ENCODE measurements around the gene SAMD8.

SAMD8 gene

DNA sequence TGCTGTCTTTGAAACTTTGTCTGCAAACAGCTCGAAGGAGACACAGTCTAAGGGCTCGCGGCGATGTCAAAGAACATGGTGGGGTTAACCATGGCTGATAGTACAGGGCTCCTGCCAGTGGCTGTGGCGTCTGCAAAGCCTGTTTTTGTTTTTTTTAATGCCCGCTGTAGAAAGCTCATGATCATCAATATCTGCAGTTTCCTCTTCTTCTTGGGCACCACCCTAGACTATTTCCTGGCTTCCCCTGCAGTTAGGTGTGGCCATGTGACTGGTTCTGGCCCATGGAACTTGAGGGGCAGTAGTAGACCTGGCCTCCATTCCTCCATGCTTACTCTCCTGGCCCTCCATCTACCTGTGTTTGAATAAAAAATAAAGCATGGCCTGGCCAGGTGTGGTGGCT, 21.8 kb upstream of the SAMD8 start:
- Histone ChIP-seq H3K36me3 (ENCODE audit: insufficient read depth, low read length) (no peaks in the 10 kb centered on the region), H3K4me3 (ENCODE audit: low read length) (no peak overlapping the region), H3K9me3 (replicated peaks; ENCODE audit: low read length) (no peaks in the 10 kb centered on the region), H3K27me3 (ENCODE audit: control insufficient read depth, insufficient read depth, low read length) (no peaks in the 10 kb centered on the region), H3K4me1 (ENCODE audit: control insufficient read depth, insufficient read depth, low read length) (no peaks in the 10 kb centered on the region), H3K4me2 (ENCODE audit: low read length) (no peak overlapping the region), H3K9ac (ENCODE audit: low read depth, low read length) (no peak overlapping the region)

DNA sequence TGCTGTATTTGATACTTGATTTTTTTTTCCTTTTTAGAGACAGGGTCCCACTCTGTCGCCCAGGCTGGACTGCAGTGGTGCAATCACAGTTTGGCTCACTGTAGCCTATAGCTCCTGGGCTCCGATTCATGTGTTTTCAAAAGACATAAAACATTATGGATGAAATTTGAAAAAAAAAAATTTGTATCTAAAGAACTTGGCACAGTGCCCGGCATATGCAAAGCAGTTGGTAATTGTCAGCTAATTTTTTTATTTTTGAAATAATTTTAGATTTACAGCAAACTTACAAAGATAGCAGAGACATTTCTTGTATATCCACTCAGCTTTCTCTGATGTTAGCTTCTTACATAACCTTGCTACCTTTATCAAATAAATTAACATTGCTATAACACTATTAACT, 20.3 kb upstream of the SAMD8 start:
- Histone ChIP-seq H3K36me3 (ENCODE audit: insufficient read depth, low read length) (no peaks in the 10 kb centered on the region), H3K9ac (ENCODE audit: low read depth, low read length) (no peak overlapping the region), H3K9me3 (replicated peaks; ENCODE audit: low read length) (no peaks in the 10 kb centered on the region), H3K4me2 (ENCODE audit: low read length) (no peak overlapping the region), H3K4me3 (ENCODE audit: low read length) (no peak overlapping the region), H3K4me1 (ENCODE audit: control insufficient read depth, insufficient read depth, low read length) (no peaks in the 10 kb centered on the region), H3K27me3 (ENCODE audit: control insufficient read depth, insufficient read depth, low read length) (no peaks in the 10 kb centered on the region)

DNA sequence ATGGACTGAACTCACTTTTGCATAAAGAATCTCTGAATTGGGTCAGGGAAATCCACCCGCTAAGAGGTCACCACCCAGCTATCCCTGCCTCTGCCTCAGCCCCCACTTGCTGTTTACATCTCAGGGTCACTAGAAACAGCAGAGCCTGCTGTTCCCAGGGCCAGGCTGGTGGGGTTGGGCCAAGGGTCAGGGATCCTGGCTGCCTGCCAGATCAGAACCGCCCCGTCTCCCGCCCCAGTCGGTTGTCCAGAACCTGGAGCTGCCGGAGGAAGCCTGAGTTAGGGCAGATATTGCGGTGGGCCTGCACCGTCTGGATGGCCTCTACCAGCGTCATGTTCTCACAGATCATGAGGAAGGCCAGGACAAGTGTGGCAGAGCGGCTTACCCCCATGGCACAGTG, 17.0 kb upstream of the SAMD8 start:
- Histone ChIP-seq H3K4me2 (ENCODE audit: low read length) (no peak overlapping the region), H3K9ac (ENCODE audit: low read depth, low read length) (no peak overlapping the region), H3K4me1 (ENCODE audit: control insufficient read depth, insufficient read depth, low read length) (no peaks in the 10 kb centered on the region), H3K27me3 (ENCODE audit: control insufficient read depth, insufficient read depth, low read length) (no peaks in the 10 kb centered on the region), H3K4me3 (ENCODE audit: low read length) (no peak overlapping the region), H3K9me3 (replicated peaks; ENCODE audit: low read length) (no peaks in the 10 kb centered on the region), H3K36me3 (ENCODE audit: insufficient read depth, low read length) (no peaks in the 10 kb centered on the region)

DNA sequence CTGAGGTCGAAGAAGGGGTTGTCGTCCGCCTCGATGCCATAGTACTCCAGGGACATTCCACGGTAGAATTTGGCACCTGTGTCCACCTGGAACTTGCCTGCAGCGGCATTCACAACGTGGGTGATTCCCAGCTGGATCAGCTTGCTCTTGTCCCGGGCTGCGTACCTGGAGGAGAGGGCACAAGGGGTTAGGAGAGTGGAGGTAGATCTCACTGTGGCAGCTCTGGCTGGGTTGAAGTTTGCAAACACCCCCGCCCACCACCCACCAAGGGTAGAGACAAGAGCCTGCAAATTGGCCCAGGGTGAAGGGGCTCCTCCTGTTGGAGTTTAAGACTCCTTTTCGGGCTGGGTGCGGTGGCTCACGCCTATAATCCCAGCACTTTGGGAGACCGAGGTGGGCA, 15.8 kb upstream of the SAMD8 start:
- Histone ChIP-seq H3K4me2 (ENCODE audit: low read length) (no peak overlapping the region), H3K4me1 (ENCODE audit: control insufficient read depth, insufficient read depth, low read length) (peaks cover 6% of the 10 kb centered on the region), H3K9me3 (replicated peaks; ENCODE audit: low read length) (no peaks in the 10 kb centered on the region), H3K4me3 (ENCODE audit: low read length) (no peak overlapping the region), H3K9ac (ENCODE audit: low read depth, low read length) (no peak overlapping the region), H3K27me3 (ENCODE audit: control insufficient read depth, insufficient read depth, low read length) (no peaks in the 10 kb centered on the region), H3K36me3 (ENCODE audit: insufficient read depth, low read length) (no peaks in the 10 kb centered on the region)

DNA sequence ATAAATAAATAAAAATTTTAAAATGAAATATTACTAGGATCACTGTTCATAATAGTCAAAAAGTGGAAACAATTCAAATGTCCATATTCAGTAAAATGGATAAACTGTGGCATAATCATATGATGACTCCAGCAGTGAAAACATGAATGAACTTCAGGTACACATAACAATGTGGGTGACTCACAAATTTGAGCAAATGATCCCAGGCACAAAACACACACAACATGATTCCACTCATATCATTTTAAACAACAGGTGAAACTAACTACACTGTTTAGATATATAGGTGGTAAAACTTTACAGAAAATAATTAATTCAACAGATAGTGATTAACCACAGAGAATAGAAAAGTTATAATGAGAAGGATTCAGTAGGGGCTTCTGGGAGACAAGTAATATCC, 14.7 kb upstream of the SAMD8 start:
- no peak overlapping the region for H3K9ac ChIP-seq (ENCODE audit: low read depth, low read length)
- H3K4me1 ChIP-seq (ENCODE audit: control insufficient read depth, insufficient read depth, low read length) = peaks cover 7% of the 10 kb centered on the region
- H3K9me3 ChIP-seq (replicated peaks; ENCODE audit: low read length) = no peaks in the 10 kb centered on the region
- no peaks in the 10 kb centered on the region for H3K36me3 ChIP-seq (ENCODE audit: insufficient read depth, low read length)
- no peaks in the 10 kb centered on the region for H3K27me3 ChIP-seq (ENCODE audit: control insufficient read depth, insufficient read depth, low read length)
- H3K4me3 ChIP-seq (ENCODE audit: low read length) = no peak overlapping the region
- H3K4me2 ChIP-seq (ENCODE audit: low read length) = no peak overlapping the region

DNA sequence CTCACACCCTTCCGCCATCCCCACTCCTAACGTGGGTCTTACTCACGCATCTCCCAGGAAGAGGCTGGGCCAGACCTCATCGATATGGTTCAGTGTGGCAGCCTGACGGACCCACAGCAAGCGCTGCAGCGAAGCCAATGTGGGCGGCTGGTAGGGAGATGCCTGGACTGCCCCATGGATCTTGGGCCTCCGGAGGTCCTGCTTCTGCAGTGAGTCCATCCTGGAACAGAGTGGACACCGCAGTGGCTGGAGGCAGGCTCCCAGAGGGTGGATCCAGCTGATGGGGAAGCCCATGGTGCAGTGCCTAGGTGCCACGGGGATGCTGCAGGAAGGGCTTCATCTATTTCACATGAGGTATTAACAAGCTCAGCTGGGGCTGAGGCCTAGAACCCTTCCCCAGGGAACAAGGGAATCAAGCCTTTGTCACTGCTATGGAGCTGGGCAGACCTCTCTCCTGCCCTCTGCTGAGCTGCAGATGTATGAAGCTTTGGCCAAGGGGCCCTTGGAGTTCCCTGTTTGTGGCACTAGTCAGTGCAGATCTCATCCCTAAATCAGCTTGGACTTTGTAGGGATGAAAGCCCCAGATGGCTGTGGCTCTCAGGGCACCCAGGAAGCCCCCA, 13.7 kb upstream of the SAMD8 start:
- H3K4me3 ChIP-seq (ENCODE audit: low read length) = no peak overlapping the region
- no peaks in the 10 kb centered on the region for H3K9me3 ChIP-seq (replicated peaks; ENCODE audit: low read length)
- peaks cover 7% of the 10 kb centered on the region for H3K4me1 ChIP-seq (ENCODE audit: control insufficient read depth, insufficient read depth, low read length)
- no peaks in the 10 kb centered on the region for H3K36me3 ChIP-seq (ENCODE audit: insufficient read depth, low read length)
- no peak overlapping the region for H3K4me2 ChIP-seq (ENCODE audit: low read length)
- no peaks in the 10 kb centered on the region for H3K27me3 ChIP-seq (ENCODE audit: control insufficient read depth, insufficient read depth, low read length)
- H3K9ac ChIP-seq (ENCODE audit: low read depth, low read length) = no peak overlapping the region

DNA sequence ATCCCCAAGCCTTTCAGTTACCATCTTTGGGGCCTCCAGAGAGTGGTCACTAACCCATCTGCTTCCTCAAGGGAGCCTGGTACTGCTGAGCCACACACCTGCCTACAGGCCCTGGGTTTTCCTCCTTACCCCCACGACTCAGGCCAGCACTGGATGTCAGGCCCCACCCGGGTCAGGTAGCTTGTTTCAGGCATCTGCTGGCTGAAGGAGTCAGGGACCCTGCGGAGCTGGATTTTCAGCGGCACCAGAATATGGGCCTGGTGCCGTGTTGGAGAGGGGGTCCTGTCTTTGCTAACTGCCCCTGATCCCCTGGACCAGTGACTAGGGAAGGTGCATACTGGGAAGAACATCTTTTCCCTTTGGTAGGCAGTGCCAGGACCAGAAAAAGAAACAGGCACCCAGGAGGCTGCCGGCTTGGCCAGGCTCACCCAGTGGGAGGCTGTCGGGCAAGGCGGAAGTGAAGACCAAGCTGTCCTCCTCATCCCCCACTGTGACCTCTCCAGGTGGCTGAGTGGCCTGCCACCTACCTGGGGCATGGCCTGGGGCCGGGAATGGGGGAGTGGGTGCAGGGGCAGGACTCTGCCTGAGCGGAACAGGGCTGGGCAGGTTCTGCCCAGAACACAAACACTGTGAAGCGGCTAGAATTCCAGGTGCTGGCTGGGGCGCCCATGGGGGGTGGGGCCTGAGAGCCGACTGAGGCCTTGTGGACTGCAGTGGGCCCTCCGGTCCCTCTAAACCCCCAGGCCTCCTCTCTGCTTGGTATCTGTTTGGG, 12.4 kb upstream of the SAMD8 start:
- H3K4me2 ChIP-seq (ENCODE audit: low read length) = no peak overlapping the region
- H3K9ac ChIP-seq (ENCODE audit: low read depth, low read length) = no peak overlapping the region
- H3K4me3 ChIP-seq (ENCODE audit: low read length) = no peak overlapping the region
- H3K36me3 ChIP-seq (ENCODE audit: insufficient read depth, low read length) = no peaks in the 10 kb centered on the region
- peaks cover 7% of the 10 kb centered on the region for H3K4me1 ChIP-seq (ENCODE audit: control insufficient read depth, insufficient read depth, low read length)
- no peaks in the 10 kb centered on the region for H3K9me3 ChIP-seq (replicated peaks; ENCODE audit: low read length)
- no peaks in the 10 kb centered on the region for H3K27me3 ChIP-seq (ENCODE audit: control insufficient read depth, insufficient read depth, low read length)

DNA sequence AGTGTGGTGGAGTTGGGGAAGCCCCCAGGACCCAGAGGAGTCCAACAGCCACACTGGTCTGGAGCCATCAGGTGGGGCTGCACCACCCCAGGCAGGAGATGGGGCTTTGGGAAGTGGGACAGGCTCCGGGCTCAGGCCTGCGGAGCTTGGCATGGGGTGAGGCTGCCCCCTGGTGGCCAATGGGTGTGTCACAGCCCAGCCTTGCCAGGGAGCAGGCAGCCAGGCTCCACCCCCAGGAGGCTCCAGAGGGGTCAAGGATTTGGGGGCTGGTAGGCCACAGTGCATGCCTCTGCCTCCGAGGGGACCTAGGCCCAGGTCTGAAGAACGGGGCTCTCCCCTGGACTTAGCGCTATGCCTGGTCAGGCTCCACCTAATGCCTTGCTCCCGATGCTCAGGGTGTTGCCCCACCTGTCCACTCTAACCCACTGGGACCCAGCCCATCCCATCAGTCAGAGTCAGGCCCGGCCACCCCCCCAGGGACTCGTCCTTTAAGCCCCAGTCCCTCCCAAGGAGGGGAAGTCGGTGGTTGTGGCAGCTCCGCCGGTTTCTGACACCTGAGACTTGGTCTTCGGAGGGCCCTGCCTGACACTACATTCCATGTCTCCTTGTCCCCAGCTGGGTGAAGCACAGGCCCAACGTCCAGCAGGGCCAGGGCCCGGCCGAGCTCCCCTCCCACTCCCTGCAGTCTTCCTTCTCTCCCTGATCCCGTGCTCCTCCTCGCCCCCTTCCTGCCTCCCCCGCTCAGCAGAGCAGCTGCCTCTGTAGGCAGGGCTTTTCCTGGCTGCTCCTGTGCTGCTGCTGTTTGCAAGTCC, 11.3 kb upstream of the SAMD8 start:
- Histone ChIP-seq H3K4me2 (ENCODE audit: low read length) (peak overlapping the region; percentile 63), H3K27me3 (ENCODE audit: control insufficient read depth, insufficient read depth, low read length) (no peaks in the 10 kb centered on the region), H3K4me1 (ENCODE audit: control insufficient read depth, insufficient read depth, low read length) (peaks cover 7% of the 10 kb centered on the region), H3K36me3 (ENCODE audit: insufficient read depth, low read length) (no peaks in the 10 kb centered on the region), H3K9me3 (replicated peaks; ENCODE audit: low read length) (no peaks in the 10 kb centered on the region), H3K9ac (ENCODE audit: low read depth, low read length) (no peak overlapping the region), H3K4me3 (ENCODE audit: low read length) (no peak overlapping the region)

DNA sequence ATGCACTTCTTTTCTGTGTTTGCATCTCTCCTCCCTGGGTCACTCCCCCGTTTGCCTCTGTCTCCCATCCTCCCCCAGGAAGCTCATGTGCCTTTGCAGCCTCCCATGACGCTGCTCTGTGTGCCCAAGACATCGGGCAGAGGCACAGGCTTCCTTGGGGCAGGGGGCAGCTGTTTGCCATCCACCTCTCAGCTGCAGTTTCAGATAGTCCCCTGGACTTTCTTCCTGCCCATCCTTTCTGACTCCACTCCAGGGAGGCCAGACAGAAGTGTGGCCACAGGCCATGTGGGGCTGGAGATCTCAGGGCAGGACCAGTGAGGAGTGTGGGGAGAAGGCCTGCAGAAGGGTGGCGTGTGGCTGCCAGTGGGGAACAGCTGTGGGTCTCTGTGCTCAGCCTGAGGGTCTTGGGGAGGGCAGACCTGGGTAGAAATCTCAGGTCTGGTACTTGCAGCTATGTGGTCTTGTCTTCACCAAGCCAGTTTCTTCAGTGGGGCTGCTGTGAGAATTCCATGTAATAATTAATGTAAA, 10.6 kb upstream of the SAMD8 start:
- Histone ChIP-seq H3K27me3 (ENCODE audit: control insufficient read depth, insufficient read depth, low read length) (no peaks in the 10 kb centered on the region), H3K4me3 (ENCODE audit: low read length) (no peak overlapping the region), H3K9me3 (replicated peaks; ENCODE audit: low read length) (no peaks in the 10 kb centered on the region), H3K36me3 (ENCODE audit: insufficient read depth, low read length) (no peaks in the 10 kb centered on the region), H3K4me2 (ENCODE audit: low read length) (peak overlapping the region; percentile 63), H3K4me1 (ENCODE audit: control insufficient read depth, insufficient read depth, low read length) (peaks cover 7% of the 10 kb centered on the region), H3K9ac (ENCODE audit: low read depth, low read length) (no peak overlapping the region)

DNA sequence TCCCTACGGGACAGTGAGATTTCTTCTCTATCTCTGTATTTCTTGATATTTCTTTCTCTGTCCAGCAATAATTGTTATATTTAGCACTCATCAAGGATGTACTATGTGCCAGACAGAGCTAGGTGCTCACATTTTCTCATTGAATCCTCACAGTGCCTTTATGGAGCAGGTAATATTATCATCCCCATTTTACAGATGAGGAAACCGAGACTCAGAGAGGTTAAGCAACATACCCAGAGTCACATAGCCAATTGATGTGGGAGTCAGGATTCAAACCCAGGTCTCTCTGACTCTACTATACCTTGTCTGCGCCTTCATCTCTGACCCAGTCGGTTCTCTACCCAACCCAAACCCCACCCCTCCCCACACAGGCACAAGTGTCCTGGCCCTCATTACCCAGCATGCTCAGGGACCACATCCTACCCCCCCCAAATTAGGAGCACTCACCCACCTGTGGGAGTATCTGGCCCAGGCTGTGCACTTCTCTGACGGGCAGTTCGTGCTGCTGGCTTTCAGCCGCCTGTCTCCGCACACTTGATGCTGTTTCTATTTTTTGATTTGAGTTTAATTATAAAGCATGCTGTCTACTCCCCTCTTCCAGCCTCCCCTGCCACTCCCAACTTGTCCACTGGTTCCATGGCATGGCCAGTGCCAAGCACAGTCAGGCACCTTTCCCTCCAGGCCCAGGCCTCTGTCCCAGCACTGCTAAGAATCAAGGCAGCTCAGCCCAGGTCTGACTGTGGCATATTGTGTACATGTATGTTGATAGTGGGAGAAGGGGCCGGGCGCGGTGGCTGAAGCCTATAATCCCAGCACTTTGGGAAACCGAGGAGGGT, 9.8 kb upstream of the SAMD8 start:
- H3K9ac ChIP-seq (ENCODE audit: low read depth, low read length) = no peak overlapping the region
- H3K4me2 ChIP-seq (ENCODE audit: low read length) = no peak overlapping the region
- H3K36me3 ChIP-seq (ENCODE audit: insufficient read depth, low read length) = no peaks in the 10 kb centered on the region
- H3K4me1 ChIP-seq (ENCODE audit: control insufficient read depth, insufficient read depth, low read length) = peaks cover 7% of the 10 kb centered on the region
- H3K4me3 ChIP-seq (ENCODE audit: low read length) = no peak overlapping the region
- H3K9me3 ChIP-seq (replicated peaks; ENCODE audit: low read length) = no peaks in the 10 kb centered on the region
- no peaks in the 10 kb centered on the region for H3K27me3 ChIP-seq (ENCODE audit: control insufficient read depth, insufficient read depth, low read length)

Measured in skeletal muscle satellite cell (primary cell).